HEK293 (cell line): ENCODE data around the gene TDP1.

Experiments used
- CTCF ChIA-PET: fragments of 350-600 bp; formaldehyde crosslinking; extraction: SDS; loops from one replicate; lab custom pipeline; 2021; ENCODE audit warnings: antibody characterized with exemption; lab: Yijun Ruan, JAX
- POLR2A ChIA-PET: fragments of 300-600 bp; formaldehyde crosslinking; extraction: SDS; loops from one replicate; lab custom pipeline; 2020; ENCODE audit warnings: antibody characterized with exemption, inconsistent platforms; lab: Yijun Ruan, JAX
- H3K27ac ChIP-seq: fragments of 200-500 bp; sonication (Bioruptor generic); 2 replicates; pipeline ENCODE4 v1.5.1; 2014; ENCODE audit warnings: low read depth, low read length, control low read depth, inconsistent platforms; ENCODE audit errors: extremely low read depth
- H3K36me3 ChIP-seq, 2 experiments: fragments of 200-500 bp in 1 of 2; sonication (Bioruptor generic) in 1 of 2; 1 replicate in 1 of 2; 2 replicates in 1 of 2; pipeline ENCODE4 v1.5.1; 2014 to 2017; ENCODE audit warnings: inconsistent platforms in 2 of 2, low read length in 2 of 2; ENCODE audit not compliant: control insufficient read depth in 2 of 2, insufficient read depth in 1 of 2
- H3K4me1 ChIP-seq: fragments of 200-500 bp; sonication (Bioruptor generic); 2 replicates; pipeline ENCODE4 v1.5.1; 2014; ENCODE audit warnings: mild to moderate bottlenecking, low read length, inconsistent platforms; ENCODE audit not compliant: control insufficient read depth, insufficient read depth
- H3K4me3 ChIP-seq: 2 replicates; pipeline ENCODE4 v1.5.1; 2011; ENCODE audit warnings: low read depth, mild to moderate bottlenecking, control low read depth, low read length, moderate library complexity
- H3K9me3 ChIP-seq: fragments of 200-500 bp; sonication (Bioruptor generic); 2 replicates; pipeline ENCODE4 v1.5.1; 2014; ENCODE audit warnings: low read depth, low read length, inconsistent platforms; ENCODE audit not compliant: control insufficient read depth, insufficient read depth
- GFI1B ChIP-seq: fragments of 450-650 bp; formaldehyde crosslinking; IDR thresholded peaks from 2 replicates; pipeline ENCODE4 v1.5.1; 2016; ENCODE audit warnings: missing biosample characterization, missing genetic modification characterization
- GLIS1 ChIP-seq: fragments of 450-650 bp; formaldehyde crosslinking; IDR thresholded peaks from 2 replicates; pipeline ENCODE4 v1.5.1; 2016; ENCODE audit warnings: missing biosample characterization, missing genetic modification characterization
- OSR2 ChIP-seq: fragments of 450-650 bp; formaldehyde crosslinking; IDR thresholded peaks from 2 replicates; pipeline ENCODE4 v1.5.1; 2016; ENCODE audit warnings: missing biosample characterization, missing genetic modification characterization
- SETDB1 ChIP-seq: IDR thresholded peaks from one replicate; pipeline ENCODE4 v1.6.1; 2017; ENCODE audit warnings: mild to moderate bottlenecking, low read length, moderate library complexity, mixed read lengths; ENCODE audit not compliant: insufficient read length
- ZBTB20 ChIP-seq: fragments of 450-650 bp; formaldehyde crosslinking; IDR thresholded peaks from 2 replicates; pipeline ENCODE4 v1.5.1; 2016; ENCODE audit warnings: missing biosample characterization, missing genetic modification characterization
- ZBTB8A ChIP-seq: fragments of 450-650 bp; formaldehyde crosslinking; IDR thresholded peaks from 2 replicates; pipeline ENCODE4 v1.5.1; 2016; ENCODE audit warnings: missing biosample characterization, missing genetic modification characterization
- ZEB2 ChIP-seq: fragments of 450-650 bp; formaldehyde crosslinking; IDR thresholded peaks from 2 replicates; pipeline ENCODE4 v1.5.1; 2016; ENCODE audit warnings: missing biosample characterization, missing genetic modification characterization
- ZFP37 ChIP-seq: fragments of 450-650 bp; formaldehyde crosslinking; IDR thresholded peaks from 2 replicates; pipeline ENCODE4 v1.5.1; 2016; ENCODE audit warnings: missing biosample characterization, missing genetic modification characterization
- ZNF16 ChIP-seq: fragments of 450-650 bp; formaldehyde crosslinking; IDR thresholded peaks from 2 replicates; pipeline ENCODE4 v1.5.1; 2016; ENCODE audit warnings: low read depth, missing biosample characterization, missing genetic modification characterization
- ZNF174 ChIP-seq: fragments of 450-650 bp; formaldehyde crosslinking; IDR thresholded peaks from 2 replicates; pipeline ENCODE4 v1.5.0; 2017; ENCODE audit warnings: missing biosample characterization, mild to moderate bottlenecking, missing genetic modification characterization
- ZNF239 ChIP-seq: fragments of 450-650 bp; formaldehyde crosslinking; IDR thresholded peaks from 2 replicates; pipeline ENCODE4 v1.5.1; 2016; ENCODE audit warnings: missing biosample characterization, missing genetic modification characterization
- ZNF248 ChIP-seq: fragments of 450-650 bp; formaldehyde crosslinking; IDR thresholded peaks from 2 replicates; pipeline ENCODE4 v1.5.1; 2017; ENCODE audit warnings: missing biosample characterization, missing genetic modification characterization
- ZNF302 ChIP-seq: fragments of 450-650 bp; formaldehyde crosslinking; IDR thresholded peaks from 2 replicates; pipeline ENCODE4 v1.5.1; 2016; ENCODE audit warnings: missing biosample characterization, missing genetic modification characterization, low read depth
- ZNF341 ChIP-seq: fragments of 450-650 bp; formaldehyde crosslinking; IDR thresholded peaks from 2 replicates; pipeline ENCODE4; 2016; ENCODE audit warnings: low read depth, missing biosample characterization, missing genetic modification characterization
- ZNF416 ChIP-seq: fragments of 450-650 bp; formaldehyde crosslinking; IDR thresholded peaks from 2 replicates; pipeline ENCODE4 v1.5.1; 2016; ENCODE audit warnings: missing biosample characterization, missing genetic modification characterization
- TF ChIP-seq, protein P1 (sequence below): fragments of 450-650 bp; formaldehyde crosslinking; IDR thresholded peaks from 2 replicates; pipeline ENCODE4 v1.5.1; 2016; ENCODE audit warnings: missing biosample characterization, missing genetic modification characterization
- TF ChIP-seq, protein P2 (sequence below): fragments of 450-650 bp; IDR thresholded peaks from 2 replicates; pipeline ENCODE4 v1.5.1; 2018; ENCODE audit warnings: missing biosample characterization, mild to moderate bottlenecking, missing genetic modification characterization

The TDP1 gene

GRCh38 chr14:90091393-90091792 lies 135.7 kb downstream of the TDP1 start (continued):
- TF ChIP-seq, protein P1, sequence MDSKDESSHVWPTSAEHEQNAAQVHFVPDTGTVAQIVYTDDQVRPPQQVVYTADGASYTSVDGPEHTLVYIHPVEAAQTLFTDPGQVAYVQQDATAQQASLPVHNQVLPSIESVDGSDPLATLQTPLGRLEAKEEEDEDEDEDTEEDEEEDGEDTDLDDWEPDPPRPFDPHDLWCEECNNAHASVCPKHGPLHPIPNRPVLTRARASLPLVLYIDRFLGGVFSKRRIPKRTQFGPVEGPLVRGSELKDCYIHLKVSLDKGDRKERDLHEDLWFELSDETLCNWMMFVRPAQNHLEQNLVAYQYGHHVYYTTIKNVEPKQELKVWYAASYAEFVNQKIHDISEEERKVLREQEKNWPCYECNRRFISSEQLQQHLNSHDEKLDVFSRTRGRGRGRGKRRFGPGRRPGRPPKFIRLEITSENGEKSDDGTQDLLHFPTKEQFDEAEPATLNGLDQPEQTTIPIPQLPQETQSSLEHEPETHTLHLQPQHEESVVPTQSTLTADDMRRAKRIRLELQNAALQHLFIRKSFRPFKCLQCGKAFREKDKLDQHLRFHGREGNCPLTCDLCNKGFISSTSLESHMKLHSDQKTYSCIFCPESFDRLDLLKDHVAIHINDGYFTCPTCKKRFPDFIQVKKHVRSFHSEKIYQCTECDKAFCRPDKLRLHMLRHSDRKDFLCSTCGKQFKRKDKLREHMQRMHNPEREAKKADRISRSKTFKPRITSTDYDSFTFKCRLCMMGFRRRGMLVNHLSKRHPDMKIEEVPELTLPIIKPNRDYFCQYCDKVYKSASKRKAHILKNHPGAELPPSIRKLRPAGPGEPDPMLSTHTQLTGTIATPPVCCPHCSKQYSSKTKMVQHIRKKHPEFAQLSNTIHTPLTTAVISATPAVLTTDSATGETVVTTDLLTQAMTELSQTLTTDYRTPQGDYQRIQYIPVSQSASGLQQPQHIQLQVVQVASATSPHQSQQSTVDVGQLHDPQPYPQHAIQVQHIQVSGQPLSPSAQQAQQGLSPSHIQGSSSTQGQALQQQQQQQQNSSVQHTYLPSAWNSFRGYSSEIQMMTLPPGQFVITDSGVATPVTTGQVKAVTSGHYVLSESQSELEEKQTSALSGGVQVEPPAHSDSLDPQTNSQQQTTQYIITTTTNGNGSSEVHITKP = no peak
- TF ChIP-seq SETDB1 = no peak
- no peak for TF ChIP-seq GFI1B (tag by site-specific recombination)
- 0 out of 2 replicates have a peak, but pooled peaks have one; percentile 12 for TF ChIP-seq ZBTB8A (tag by site-specific recombination)
- no peak for TF ChIP-seq ZNF239 (tag by site-specific recombination)
- no peak for TF ChIP-seq ZFP37 (tag by site-specific recombination)
- TF ChIP-seq, protein P2, sequence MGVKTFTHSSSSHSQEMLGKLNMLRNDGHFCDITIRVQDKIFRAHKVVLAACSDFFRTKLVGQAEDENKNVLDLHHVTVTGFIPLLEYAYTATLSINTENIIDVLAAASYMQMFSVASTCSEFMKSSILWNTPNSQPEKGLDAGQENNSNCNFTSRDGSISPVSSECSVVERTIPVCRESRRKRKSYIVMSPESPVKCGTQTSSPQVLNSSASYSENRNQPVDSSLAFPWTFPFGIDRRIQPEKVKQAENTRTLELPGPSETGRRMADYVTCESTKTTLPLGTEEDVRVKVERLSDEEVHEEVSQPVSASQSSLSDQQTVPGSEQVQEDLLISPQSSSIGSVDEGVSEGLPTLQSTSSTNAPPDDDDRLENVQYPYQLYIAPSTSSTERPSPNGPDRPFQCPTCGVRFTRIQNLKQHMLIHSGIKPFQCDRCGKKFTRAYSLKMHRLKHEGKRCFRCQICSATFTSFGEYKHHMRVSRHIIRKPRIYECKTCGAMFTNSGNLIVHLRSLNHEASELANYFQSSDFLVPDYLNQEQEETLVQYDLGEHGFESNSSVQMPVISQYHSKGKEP (tag by site-specific recombination) = peak; percentile 60; the same call in 1 of the 2 replicates

GRCh38 chr14:90093942-90094595 lies 138.3 kb downstream of the TDP1 start:
- ChIA-PET POLR2A (no interaction called here), CTCF (interaction anchor here (0.7 kb wide), 1 partner anchor 155 kb away, joined by 3 read pairs; no protein-coding TSS in a partner anchor)
- Histone ChIP-seq H3K36me3 (no peaks in the 10 kb centered on the region), H3K9me3 (no peaks in the 10 kb centered on the region), H3K4me1 (0 out of 2 replicates have a peak, but pooled peaks cover 2% of the 10 kb centered on the region), H3K4me3 (no peak overlapping the region), H3K27ac (no peak overlapping the region)
- TF ChIP-seq GFI1B (tag by site-specific recombination) (no peak), ZBTB20 (tag by site-specific recombination) (no peak), OSR2 (no peak), ZNF174 (tag by site-specific recombination) (no peak), ZNF302 (tag by site-specific recombination) (no peak), ZNF248 (tag by site-specific recombination) (no peak), GLIS1 (tag by site-specific recombination) (no peak), ZNF341 (tag by site-specific recombination) (no peak), ZNF16 (tag by site-specific recombination) (no peak), ZEB2 (tag by site-specific recombination) (no peak), ZNF416 (no peak)
